ENCODE results near the gene STK25.

Gene STK25

DNA sequence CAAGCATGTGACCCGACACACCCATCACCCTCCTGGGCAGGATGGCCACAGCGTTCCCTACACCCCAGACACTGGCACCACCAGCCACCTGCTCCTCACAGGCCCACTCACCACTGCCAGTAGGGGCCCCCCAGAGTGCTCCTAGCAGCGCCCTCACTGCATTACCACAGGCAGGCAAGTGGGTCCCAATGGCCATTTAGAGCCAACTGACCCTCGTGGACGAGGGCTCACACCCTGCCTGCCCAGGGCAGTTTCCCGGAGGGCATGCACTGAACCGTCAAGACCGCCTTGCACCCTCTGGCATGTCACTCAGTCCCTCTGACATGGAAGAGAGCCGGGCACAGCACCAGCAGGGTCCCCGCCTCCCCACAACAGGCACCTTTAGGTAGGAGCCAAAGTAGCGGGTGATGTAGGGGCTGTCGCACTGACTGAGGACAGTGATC, 7.3 kb downstream of the STK25 start:
- Histone ChIP-seq H3K9me3 (ENCODE audit: control insufficient read depth, low read length) (no peaks in the 10 kb centered on the region), H3K79me2 (peaks cover 7% of the 10 kb centered on the region), H3K27me3 (ENCODE audit: control insufficient read depth, insufficient read depth, low read length) (no peaks in the 10 kb centered on the region), H3K9ac (no peak overlapping the region), H3K4me2 (ENCODE audit: low read length) (no peak overlapping the region), H3K27ac (no peak overlapping the region), H2AFZ (no peak overlapping the region), H3K4me1 (no peaks in the 10 kb centered on the region), H3K4me3 (ENCODE audit: low read depth, low read length) (no peak overlapping the region), H3K36me3 (ENCODE audit: control insufficient read depth, insufficient read depth, low read length) (no peaks in the 10 kb centered on the region)
- no peak for TF ChIP-seq CTCF (IDR thresholded peaks at IDR 0.05)

GRCh38 chr2:241500431-241500975, 7.9 kb downstream of the STK25 start:
- Histone ChIP-seq H3K9ac (no peak overlapping the region), H2AFZ (no peak overlapping the region), H3K4me3 (ENCODE audit: low read depth, low read length) (no peak overlapping the region), H3K4me1 (no peaks in the 10 kb centered on the region), H3K36me3 (ENCODE audit: control insufficient read depth, insufficient read depth, low read length) (no peaks in the 10 kb centered on the region), H3K27ac (no peak overlapping the region), H3K9me3 (ENCODE audit: control insufficient read depth, low read length) (no peaks in the 10 kb centered on the region), H3K27me3 (ENCODE audit: control insufficient read depth, insufficient read depth, low read length) (no peaks in the 10 kb centered on the region), H3K79me2 (peaks cover 1% of the 10 kb centered on the region), H3K4me2 (ENCODE audit: low read length) (no peak overlapping the region)
- TF ChIP-seq CTCF (IDR thresholded peaks at IDR 0.05): no peak

- Histone ChIP-seq H3K9me3 (ENCODE audit: control insufficient read depth, low read length) (no peaks in the 10 kb centered on the region), H3K27me3 (ENCODE audit: control insufficient read depth, insufficient read depth, low read length) (no peaks in the 10 kb centered on the region), H3K79me2 (no peaks in the 10 kb centered on the region), H3K4me1 (no peaks in the 10 kb centered on the region), H3K4me2 (ENCODE audit: low read length) (no peak overlapping the region), H3K4me3 (ENCODE audit: low read depth, low read length) (no peak overlapping the region), H2AFZ (no peak overlapping the region), H3K27ac (no peak overlapping the region), H3K9ac (no peak overlapping the region), H3K36me3 (ENCODE audit: control insufficient read depth, insufficient read depth, low read length) (no peaks in the 10 kb centered on the region)
- TF ChIP-seq CTCF (IDR thresholded peaks at IDR 0.05): no peak
Measured at GRCh38 chr2:241500016-241500415, 8.4 kb downstream of the STK25 start.

DNA sequence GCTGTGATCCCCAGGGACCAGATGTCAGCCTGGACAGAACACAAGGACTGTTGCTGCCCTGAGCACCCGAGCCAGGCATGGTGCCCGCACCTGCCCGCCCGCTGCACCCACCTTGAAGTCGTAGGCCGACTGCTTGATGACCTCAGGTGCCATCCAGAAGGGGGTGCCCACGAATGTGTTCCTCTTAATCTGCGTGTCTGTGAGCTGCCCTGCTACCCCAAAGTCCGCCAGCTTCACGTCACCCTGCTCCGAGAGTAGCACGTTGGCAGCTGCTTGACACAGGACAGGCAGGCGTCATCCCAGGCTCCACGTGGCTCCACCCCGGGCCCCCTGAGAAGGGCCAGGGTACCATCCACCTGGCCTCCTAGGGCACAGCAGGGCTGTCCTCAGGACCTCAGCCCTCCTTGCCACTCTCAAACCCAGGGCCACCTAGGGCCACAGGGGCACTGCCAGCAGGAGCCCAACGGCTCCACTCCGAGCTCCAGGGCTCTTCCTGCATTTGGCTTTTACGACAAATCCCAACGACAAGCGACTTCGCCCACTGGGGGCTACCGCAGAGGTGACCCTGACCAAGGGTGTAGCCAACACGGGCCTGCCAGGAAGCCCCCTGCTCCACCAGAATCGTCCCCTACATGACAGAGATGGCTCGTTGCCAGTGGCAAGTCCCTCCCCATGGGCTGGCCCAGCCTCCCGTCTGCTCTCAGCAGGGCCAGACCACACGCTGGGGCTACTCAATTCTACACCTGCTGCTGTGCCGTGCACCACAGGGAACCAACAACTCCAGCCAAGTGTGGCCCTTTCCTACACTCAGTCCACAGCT, 9.0 kb downstream of the STK25 start:
- H3K27ac ChIP-seq: no peak overlapping the region
- H3K9ac ChIP-seq: no peak overlapping the region
- no peaks in the 10 kb centered on the region for H3K36me3 ChIP-seq (ENCODE audit: control insufficient read depth, insufficient read depth, low read length)

More for the DNA sequence above, 9.0 kb downstream of the STK25 start:
- H3K4me3 ChIP-seq (ENCODE audit: low read depth, low read length): no peak overlapping the region
- no peaks in the 10 kb centered on the region for H3K4me1 ChIP-seq
- TF ChIP-seq CTCF (IDR thresholded peaks at IDR 0.05): no peak
- no peak overlapping the region for H3K4me2 ChIP-seq (ENCODE audit: low read length)
- no peaks in the 10 kb centered on the region for H3K9me3 ChIP-seq (ENCODE audit: control insufficient read depth, low read length)
- no peak overlapping the region for H2AFZ ChIP-seq
- no peaks in the 10 kb centered on the region for H3K27me3 ChIP-seq (ENCODE audit: control insufficient read depth, insufficient read depth, low read length)
- no peaks in the 10 kb centered on the region for H3K79me2 ChIP-seq

All from parathyroid adenoma (tissue), 2 donors.